Thoracic aorta (tissue), 2 donors: ENCODE data around the gene WDR20. TPM values are rescaled to one million over a fixed set of nuclear protein-coding genes. Genes with fewer than 3 reads are reported as not detected.
"Not testable (repeated sequence)": the region's sequence is repeated elsewhere in the genome, so short reads cannot be mapped to it uniquely, and the experiment has no call there.

Experiments
- ATAC-seq: fragments of 150-250 bp; one replicate; pipeline ENCODE4 v1.8.0; 2017; ENCODE audit warnings: low read depth; ENCODE audit not compliant: insufficient number of reproducible peaks, low FRiP score
- DNase-seq: peaks from one replicate; pipeline ENCODE4 v3.0.0-alpha.2; 2020; ENCODE audit warnings: low spot score
- H3K27ac ChIP-seq, 2 donors: fragments of 200-600 bp; sonication (generic); 1 replicate in 1 of 2; 2 replicates in 1 of 2; pipeline ENCODE4 v1.5.1; 2016; ENCODE audit warnings: mild to moderate bottlenecking in 2 of 2, moderate library complexity in 2 of 2
- H3K27me3 ChIP-seq: fragments of 200-600 bp; sonication (generic); replicated peaks from 2 replicates; pipeline ENCODE4 v1.6.0; 2016; ENCODE audit warnings: mild to moderate bottlenecking; ENCODE audit not compliant: insufficient read depth
- H3K36me3 ChIP-seq: fragments of 200-600 bp; sonication (generic); one replicate; pipeline ENCODE4 v1.5.1; 2016
- H3K4me1 ChIP-seq, 2 donors: fragments of 200-600 bp; sonication (generic); 1 replicate in 1 of 2; 2 replicates in 1 of 2; pipeline versions ENCODE4 v1.5.1 to v1.6.0; 2016; ENCODE audit warnings: low read depth in 2 of 2, mild to moderate bottlenecking in 1 of 2; ENCODE audit not compliant: control insufficient read depth in 1 of 2
- H3K4me3 ChIP-seq: fragments of 200-600 bp; sonication (generic); 2 replicates; pipeline ENCODE4 v1.5.1; 2016; ENCODE audit warnings: mild to moderate bottlenecking
- H3K9me3 ChIP-seq: fragments of 200-600 bp; sonication (generic); 2 replicates; pipeline ENCODE4 v1.5.1; 2016
- total RNA-seq, 2 donors: library from RNA; depleted of rRNA; stranded (reverse); fragments of >200 nt; gene quantifications; one replicate each; pipeline versions ENCODE4 v1.1.0 to v1.2.3, GENCODE V29; 2016
- TF ChIP-seq, protein P1 (sequence below): fragments of 200-600 bp; sonication (generic); IDR thresholded peaks from one replicate; pipeline ENCODE4 v1.5.1; 2019; ENCODE audit warnings: antibody characterized with exemption

Gene WDR20
- total RNA-seq, 2 donors from 2014 or later, result 11.0 to 30.0 TPM

DNA sequence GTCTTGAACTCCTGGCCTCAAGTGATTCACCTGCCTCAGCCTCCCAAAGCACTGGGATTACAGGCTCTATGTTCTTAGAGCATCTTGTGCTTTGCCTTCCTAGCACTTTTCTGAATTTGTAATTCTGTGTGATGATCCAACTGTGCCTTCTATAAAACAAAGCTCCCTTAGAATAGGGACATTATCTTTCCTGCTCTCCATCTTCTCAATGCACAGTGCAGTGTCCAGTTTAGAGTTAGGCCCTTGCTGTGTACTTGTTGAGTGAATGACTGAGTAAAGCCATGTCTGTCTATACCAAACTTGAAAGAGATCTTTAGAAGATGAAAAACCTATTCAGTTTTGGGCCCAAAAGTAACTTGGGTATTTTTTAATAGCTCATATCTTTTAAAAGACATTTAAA, 5.2 kb downstream of the WDR20 start:
- H3K27ac ChIP-seq, result no peak overlapping the region
- H3K9me3 ChIP-seq, result no peaks in the 10 kb centered on the region
- DNase-seq (no peak), ATAC-seq (no peak)
- peaks cover 0 to 11% of the 10 kb centered on the region in 2 donors for H3K4me1 ChIP-seq
- no peaks in the 10 kb centered on the region for H3K36me3 ChIP-seq
- TF ChIP-seq, protein P1, sequence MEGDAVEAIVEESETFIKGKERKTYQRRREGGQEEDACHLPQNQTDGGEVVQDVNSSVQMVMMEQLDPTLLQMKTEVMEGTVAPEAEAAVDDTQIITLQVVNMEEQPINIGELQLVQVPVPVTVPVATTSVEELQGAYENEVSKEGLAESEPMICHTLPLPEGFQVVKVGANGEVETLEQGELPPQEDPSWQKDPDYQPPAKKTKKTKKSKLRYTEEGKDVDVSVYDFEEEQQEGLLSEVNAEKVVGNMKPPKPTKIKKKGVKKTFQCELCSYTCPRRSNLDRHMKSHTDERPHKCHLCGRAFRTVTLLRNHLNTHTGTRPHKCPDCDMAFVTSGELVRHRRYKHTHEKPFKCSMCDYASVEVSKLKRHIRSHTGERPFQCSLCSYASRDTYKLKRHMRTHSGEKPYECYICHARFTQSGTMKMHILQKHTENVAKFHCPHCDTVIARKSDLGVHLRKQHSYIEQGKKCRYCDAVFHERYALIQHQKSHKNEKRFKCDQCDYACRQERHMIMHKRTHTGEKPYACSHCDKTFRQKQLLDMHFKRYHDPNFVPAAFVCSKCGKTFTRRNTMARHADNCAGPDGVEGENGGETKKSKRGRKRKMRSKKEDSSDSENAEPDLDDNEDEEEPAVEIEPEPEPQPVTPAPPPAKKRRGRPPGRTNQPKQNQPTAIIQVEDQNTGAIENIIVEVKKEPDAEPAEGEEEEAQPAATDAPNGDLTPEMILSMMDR, result no peak
- no peak overlapping the region for H3K4me3 ChIP-seq
- no peaks in the 10 kb centered on the region for H3K27me3 ChIP-seq

DNA sequence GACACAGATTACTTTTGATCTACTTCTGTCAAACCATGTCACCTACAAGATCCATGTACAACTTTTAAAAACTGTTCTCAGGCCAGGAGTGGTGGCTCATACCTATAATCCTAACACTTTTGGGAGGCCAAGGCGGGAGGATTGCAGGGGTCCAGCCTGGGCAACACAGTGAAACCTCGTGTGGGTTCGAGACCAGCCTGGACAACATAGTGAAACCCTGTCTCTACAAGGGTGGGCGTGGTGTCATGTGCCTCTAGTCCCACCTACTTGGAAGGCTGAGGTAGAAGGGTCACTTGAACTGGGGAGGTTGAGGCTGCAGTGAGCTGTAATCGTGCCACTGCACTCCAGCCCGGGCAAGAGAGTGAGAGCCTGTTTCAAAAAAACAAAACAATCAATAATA, 5.7 kb downstream of the WDR20 start:
- no peak for DNase-seq
- Histone ChIP-seq H3K4me1 (peaks cover 0 to 11% of the 10 kb centered on the region in 2 donors), H3K27me3 (no peaks in the 10 kb centered on the region), H3K27ac (no peak overlapping the region), H3K9me3 (no peaks in the 10 kb centered on the region), H3K36me3 (no peaks in the 10 kb centered on the region), H3K4me3 (no peak overlapping the region)
- TF ChIP-seq, protein P1, result no peak
- ATAC-seq, result no peak

DNA sequence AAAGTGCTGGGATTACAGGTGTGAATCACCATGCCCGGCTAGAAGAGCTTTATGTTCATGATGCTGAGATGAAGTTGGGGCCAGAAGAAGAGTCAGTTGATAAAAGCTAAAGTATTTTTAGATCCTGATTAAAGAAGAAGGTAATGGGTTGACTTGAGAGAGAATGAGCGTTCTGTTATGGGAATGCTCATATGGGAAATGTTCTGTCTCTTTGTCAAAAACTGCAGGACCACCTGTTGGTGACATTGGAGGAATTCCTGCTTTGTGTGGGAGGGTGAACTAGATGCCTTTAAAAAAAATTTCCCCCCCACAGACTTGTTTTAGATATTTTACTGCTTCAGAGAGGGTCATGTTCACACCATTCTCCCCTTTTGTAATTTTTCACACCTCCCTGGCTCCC, 6.7 kb downstream of the WDR20 start:
- Histone ChIP-seq H3K27ac (no peak overlapping the region), H3K36me3 (no peaks in the 10 kb centered on the region), H3K27me3 (no peaks in the 10 kb centered on the region), H3K4me1 (peaks cover 0 to 2% of the 10 kb centered on the region in 2 donors), H3K9me3 (no peaks in the 10 kb centered on the region), H3K4me3 (no peak overlapping the region)
- ATAC-seq, result no peak
- TF ChIP-seq, protein P1, result no peak
- no peak for DNase-seq

DNA sequence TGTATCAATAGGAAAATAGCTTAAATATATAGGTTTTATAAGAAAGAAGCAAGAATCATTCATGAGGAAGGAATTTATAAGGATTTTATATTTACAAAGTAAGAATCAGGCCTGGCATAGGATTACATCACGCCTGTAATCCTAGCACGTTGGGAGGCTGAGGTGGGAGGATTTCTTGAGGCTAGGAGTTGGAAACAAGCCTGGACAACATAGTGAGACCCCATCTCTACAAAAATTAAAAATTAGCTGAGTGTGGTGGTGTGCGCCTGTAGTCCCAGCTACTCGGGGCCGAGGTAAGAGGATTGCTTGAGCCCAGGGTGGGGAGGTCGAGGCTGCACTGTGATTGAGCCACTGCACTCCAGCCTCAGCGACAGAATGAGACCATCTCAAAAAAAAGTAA, 10.4 kb downstream of the WDR20 start:
- Histone ChIP-seq H3K27me3 (no peaks in the 10 kb centered on the region), H3K4me1 (peaks cover 0 to 6% of the 10 kb centered on the region in 2 donors), H3K36me3 (no peaks in the 10 kb centered on the region), H3K27ac (no peak overlapping the region), H3K4me3 (no peak overlapping the region), H3K9me3 (no peaks in the 10 kb centered on the region)
- DNase-seq (no peak), ATAC-seq (no peak)
- TF ChIP-seq, protein P1, result no peak

DNA sequence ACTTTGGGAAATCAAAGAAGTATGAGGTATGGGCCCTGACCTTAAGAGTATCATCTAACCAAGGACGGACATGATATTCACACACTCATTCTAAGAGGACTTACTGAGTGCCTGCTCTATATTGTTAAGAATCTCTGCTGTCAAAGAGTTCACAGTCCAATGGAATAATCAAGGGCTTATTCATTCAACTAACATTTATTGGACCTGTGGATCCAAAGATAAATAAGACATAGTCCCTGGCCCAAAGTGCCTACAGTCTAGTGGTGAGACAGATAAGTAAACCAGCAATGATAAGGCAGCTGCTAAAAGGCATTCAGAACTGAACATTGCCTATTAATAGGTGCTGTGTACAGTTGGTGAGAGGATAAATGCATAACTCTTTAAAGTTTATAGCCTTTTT, 11.0 kb downstream of the WDR20 start:
- ATAC-seq (no peak), DNase-seq (no peak)
- H3K36me3 ChIP-seq, result no peaks in the 10 kb centered on the region
- no peaks in the 10 kb centered on the region for H3K27me3 ChIP-seq
- TF ChIP-seq, protein P1, result no peak
- H3K4me1 ChIP-seq, result peaks cover 0 to 9% of the 10 kb centered on the region in 2 donors
- no peak overlapping the region for H3K27ac ChIP-seq
- H3K4me3 ChIP-seq, result no peak overlapping the region
- H3K9me3 ChIP-seq, result no peaks in the 10 kb centered on the region

DNA sequence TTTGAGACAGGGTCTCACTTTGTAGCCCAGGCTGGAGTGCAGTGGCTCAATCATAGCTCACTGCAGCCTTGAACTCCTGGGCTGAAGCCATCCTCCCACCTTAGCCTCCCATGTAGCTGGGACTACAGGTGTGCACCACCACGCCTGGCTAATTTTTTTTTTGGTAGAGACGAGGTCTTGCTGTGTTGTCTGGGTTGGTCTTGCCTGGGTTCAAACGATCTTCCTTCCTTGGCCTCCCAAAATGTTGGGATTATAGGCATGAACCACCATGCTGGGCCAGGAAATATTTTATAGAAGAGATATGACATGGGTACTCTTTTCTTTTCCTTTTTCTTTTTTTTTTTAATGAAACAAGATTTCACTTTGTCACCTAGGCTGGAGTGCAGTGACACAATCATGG, 11.7 kb downstream of the WDR20 start:
- not testable (repeated sequence) for DNase-seq, H3K36me3 ChIP-seq, H3K27ac ChIP-seq, H3K9me3 ChIP-seq, ATAC-seq, H3K4me3 ChIP-seq, H3K4me1 ChIP-seq, H3K27me3 ChIP-seq
